Loucy (cell line): ENCODE measurements around the gene FBXO47.

Source experiments
- H2AFZ ChIP-seq: fragments of 200-600 bp; sonication (generic); 2 replicates; pipeline ENCODE4 v1.6.0; 2016; ENCODE audit warnings: antibody characterized with exemption, mild to moderate bottlenecking, low read length, moderate library complexity
- H3F3A ChIP-seq: fragments of 200-600 bp; 2 replicates; pipeline ENCODE4 v1.6.0; 2016; ENCODE audit warnings: antibody characterized with exemption, low read depth, mild to moderate bottlenecking
- H3K27me3 ChIP-seq: fragments of 200-600 bp; sonication (generic); 2 replicates; pipeline ENCODE4 v1.6.1; 2014; ENCODE audit warnings: low read length, mild to moderate bottlenecking; ENCODE audit not compliant: insufficient read depth, poor library complexity, severe bottlenecking
- H3K36me3 ChIP-seq: fragments of 200-600 bp; sonication (generic); 2 replicates; pipeline ENCODE4 v1.6.1; 2016; ENCODE audit warnings: low read length; ENCODE audit not compliant: insufficient read depth
- H3K4me1 ChIP-seq: fragments of 200-600 bp; sonication (generic); 2 replicates; pipeline ENCODE4 v1.5.1; 2014; ENCODE audit warnings: low read length, mild to moderate bottlenecking; ENCODE audit not compliant: insufficient read depth, poor library complexity, severe bottlenecking
- H3K4me2 ChIP-seq: fragments of 200-600 bp; sonication (generic); 2 replicates; pipeline ENCODE4 v1.6.0; 2014; ENCODE audit warnings: antibody characterized with exemption, low read length, low read depth, mild to moderate bottlenecking; ENCODE audit not compliant: poor library complexity, severe bottlenecking
- H3K4me3 ChIP-seq: fragments of 200-600 bp; sonication (generic); 2 replicates; pipeline ENCODE4 v1.5.1; 2014; ENCODE audit warnings: low read length, mild to moderate bottlenecking, mixed read lengths; ENCODE audit not compliant: poor library complexity, severe bottlenecking
- H3K79me2 ChIP-seq: fragments of 200-600 bp; sonication (generic); 2 replicates; pipeline ENCODE4 v1.6.1; 2014; ENCODE audit warnings: low read length; ENCODE audit not compliant: insufficient read depth
- H3K9ac ChIP-seq: fragments of 200-600 bp; sonication (generic); 2 replicates; pipeline ENCODE4 v1.6.0; 2014; ENCODE audit warnings: mild to moderate bottlenecking, low read depth, low read length, moderate library complexity; ENCODE audit not compliant: poor library complexity, severe bottlenecking
- H3K9me2 ChIP-seq: fragments of 200-600 bp; sonication (generic); replicated peaks from 2 replicates; pipeline ENCODE4 v1.6.1; 2016; ENCODE audit warnings: low read depth, low read length, mixed read lengths
- H3K9me3 ChIP-seq: fragments of 200-600 bp; sonication (generic); 2 replicates; pipeline ENCODE4 v1.6.1; 2014; ENCODE audit warnings: mild to moderate bottlenecking, antibody characterized with exemption, low read length, low read depth; ENCODE audit not compliant: insufficient read depth
- H4K20me1 ChIP-seq: fragments of 200-600 bp; sonication (generic); 2 replicates; pipeline ENCODE4 v1.6.0; 2014; ENCODE audit warnings: antibody characterized with exemption, low read length, mild to moderate bottlenecking; ENCODE audit not compliant: insufficient read depth, poor library complexity, severe bottlenecking
- EZH2phosphoT487 ChIP-seq: fragments of 200-600 bp; IDR thresholded peaks from 2 replicates; pipeline ENCODE4 v1.6.1; 2018; ENCODE audit warnings: antibody characterized with exemption, mild to moderate bottlenecking, moderate library complexity, borderline replicate concordance
- TF ChIP-seq, protein P1 (sequence below): fragments of 200-600 bp; sonication (generic); conservative IDR thresholded peaks from 2 replicates; pipeline ENCODE4 v1.5.1; 2014; ENCODE audit warnings: mild to moderate bottlenecking, antibody characterized with exemption, low read length

FBXO47 gene, protein sequence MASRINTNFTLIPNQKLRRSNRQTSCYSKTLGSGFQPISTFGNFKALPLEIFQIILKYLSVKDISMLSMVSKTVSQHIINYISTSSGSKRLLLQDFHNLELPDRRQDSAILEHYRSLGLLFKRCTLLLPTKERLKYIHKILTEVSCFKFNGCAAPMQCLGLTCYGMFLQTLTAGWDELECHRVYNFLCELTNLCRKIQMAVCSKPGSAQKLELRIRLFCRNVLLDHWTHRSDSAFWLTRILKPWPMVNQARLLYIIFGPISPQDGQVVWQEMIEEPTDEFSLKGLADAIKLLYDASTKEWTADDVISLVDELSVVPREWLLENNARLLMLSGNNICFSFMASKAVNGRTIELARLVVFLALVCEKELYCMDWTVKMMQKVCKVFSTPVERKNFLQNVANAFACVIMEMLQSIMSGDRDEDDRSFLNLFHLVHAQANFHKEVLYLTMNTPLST

DNA sequence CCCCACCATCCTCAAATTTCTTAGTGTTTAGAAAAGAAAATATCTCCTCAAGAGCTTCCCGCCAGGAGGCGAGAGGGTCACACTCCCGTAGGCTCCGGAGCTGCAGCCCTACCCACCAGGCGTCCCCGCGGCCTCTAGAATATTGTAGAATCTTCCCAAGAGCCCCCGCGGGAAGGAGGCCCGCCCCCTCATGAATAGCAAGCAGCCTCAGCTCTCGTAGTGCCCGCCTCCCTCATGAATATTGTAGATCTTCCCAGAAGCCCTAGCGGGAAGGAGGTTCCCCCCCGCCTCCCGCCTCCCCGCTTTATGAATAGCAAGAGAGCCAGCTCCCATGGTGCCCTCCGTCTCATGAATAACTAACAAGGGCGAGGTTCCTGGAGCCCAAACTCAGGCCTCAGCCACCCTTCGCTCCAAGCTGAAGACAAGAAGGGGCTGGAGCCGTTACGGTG lies at the start of gene FBXO47:
TSS of gene FBXO47 (minus strand) at position 114 of the 449 bp plus-strand sequence. CDS start 4,378 bp downstream, outside the sequence.
- Histone ChIP-seq H3K9me2 (no peaks in the 10 kb centered on the region), H4K20me1 (no peaks in the 10 kb centered on the region), H3K79me2 (no peaks in the 10 kb centered on the region), H2AFZ (no peak within 1 kb of the TSS), H3K4me2 (no peak within 1 kb of the TSS), H3K9me3 (no peaks in the 10 kb centered on the region), H3K4me3 (no peak within 1 kb of the TSS), H3K9ac (no peak within 1 kb of the TSS), H3K27me3 (no peaks in the 10 kb centered on the region), H3K36me3 (no peaks in the 10 kb centered on the region), H3K4me1 (no peaks in the 10 kb centered on the region), H3F3A (no peaks in the 10 kb centered on the region)
- TF ChIP-seq EZH2phosphoT487: no peak
- TF ChIP-seq, protein P1, sequence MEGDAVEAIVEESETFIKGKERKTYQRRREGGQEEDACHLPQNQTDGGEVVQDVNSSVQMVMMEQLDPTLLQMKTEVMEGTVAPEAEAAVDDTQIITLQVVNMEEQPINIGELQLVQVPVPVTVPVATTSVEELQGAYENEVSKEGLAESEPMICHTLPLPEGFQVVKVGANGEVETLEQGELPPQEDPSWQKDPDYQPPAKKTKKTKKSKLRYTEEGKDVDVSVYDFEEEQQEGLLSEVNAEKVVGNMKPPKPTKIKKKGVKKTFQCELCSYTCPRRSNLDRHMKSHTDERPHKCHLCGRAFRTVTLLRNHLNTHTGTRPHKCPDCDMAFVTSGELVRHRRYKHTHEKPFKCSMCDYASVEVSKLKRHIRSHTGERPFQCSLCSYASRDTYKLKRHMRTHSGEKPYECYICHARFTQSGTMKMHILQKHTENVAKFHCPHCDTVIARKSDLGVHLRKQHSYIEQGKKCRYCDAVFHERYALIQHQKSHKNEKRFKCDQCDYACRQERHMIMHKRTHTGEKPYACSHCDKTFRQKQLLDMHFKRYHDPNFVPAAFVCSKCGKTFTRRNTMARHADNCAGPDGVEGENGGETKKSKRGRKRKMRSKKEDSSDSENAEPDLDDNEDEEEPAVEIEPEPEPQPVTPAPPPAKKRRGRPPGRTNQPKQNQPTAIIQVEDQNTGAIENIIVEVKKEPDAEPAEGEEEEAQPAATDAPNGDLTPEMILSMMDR: no peak

DNA sequence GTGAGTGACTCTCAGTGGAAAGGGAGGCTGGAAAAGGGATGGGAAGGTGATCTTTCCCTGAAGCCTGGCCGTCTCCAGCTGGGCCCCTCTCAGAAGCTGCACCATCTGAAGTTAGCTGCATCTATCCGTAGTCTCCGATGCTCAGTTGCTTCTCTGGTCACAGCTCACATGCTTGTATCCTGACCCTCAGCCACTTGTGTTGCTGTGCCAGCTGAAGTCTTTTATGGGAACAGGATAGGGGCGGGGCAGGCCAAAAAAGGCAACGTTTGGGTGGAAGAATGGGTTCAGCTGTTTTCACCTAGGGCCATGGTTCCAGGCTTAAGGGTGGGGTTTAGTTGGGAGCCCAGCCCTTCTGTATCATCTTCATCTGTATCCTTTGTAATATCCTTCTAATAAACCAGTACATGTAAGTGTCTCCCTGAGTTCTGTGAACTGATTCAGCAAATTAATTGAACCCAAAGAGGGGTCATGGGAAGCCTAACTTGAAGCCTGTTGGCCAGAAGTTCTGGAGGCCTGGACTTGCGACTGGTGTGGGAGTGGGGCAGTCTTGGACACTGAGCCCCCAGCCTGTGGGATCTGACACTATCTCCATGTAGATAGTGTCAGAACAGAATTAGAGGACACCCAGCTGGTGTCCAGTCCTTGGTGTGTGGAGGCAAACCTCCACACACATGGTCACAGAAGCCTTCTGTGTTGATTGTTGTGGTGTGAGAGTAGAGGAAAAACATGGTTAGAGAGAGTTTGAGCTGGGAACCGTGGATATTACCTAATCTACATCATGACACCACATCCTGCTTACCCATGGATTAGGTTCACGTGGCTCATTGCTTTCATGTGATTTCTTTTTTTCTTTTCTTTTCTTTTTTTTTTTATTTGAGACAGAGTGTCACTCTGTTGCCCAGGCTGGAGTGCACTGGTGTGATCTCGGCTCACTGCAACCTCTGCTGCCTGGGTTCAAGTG lies 49.3 kb upstream of the FBXO47 start:
- Histone ChIP-seq H3K4me1 (peaks cover 16% of the 10 kb centered on the region), H3K9me3 (no peaks in the 10 kb centered on the region), H3K9me2 (no peaks in the 10 kb centered on the region), H4K20me1 (no peaks in the 10 kb centered on the region), H3K9ac (no peak overlapping the region), H3K4me3 (no peak overlapping the region), H2AFZ (no peak overlapping the region), H3K27me3 (no peaks in the 10 kb centered on the region), H3K4me2 (no peak overlapping the region), H3K36me3 (no peaks in the 10 kb centered on the region), H3F3A (no peaks in the 10 kb centered on the region), H3K79me2 (no peaks in the 10 kb centered on the region)
- no peak for TF ChIP-seq EZH2phosphoT487
- TF ChIP-seq, protein P1: no peak

DNA sequence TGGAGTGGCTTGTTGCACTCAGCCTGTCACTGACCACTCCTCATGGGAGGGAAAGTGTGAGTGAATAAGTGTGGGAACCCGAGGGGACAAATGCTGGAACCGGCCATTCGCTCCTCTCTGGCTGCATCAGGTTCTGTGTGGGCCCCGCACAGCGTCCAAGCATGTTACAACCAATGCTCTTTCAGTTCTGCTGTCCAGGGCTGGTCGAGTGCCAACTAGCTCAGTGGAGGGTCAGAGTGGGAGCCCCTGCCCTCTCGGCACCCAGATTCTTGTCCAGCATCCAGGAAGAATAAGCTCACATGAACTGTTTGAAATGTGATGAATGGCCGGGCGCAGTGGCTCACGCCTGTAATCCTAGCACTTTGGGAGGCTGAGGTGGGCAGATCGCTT lies 48.3 kb upstream of the FBXO47 start:
- Histone ChIP-seq H3K27me3 (no peaks in the 10 kb centered on the region), H2AFZ (no peak overlapping the region), H3F3A (no peaks in the 10 kb centered on the region), H3K9me2 (no peaks in the 10 kb centered on the region), H3K9ac (no peak overlapping the region), H3K4me3 (no peak overlapping the region), H3K36me3 (no peaks in the 10 kb centered on the region), H3K4me1 (peaks cover 16% of the 10 kb centered on the region), H4K20me1 (no peaks in the 10 kb centered on the region), H3K9me3 (no peaks in the 10 kb centered on the region), H3K79me2 (no peaks in the 10 kb centered on the region), H3K4me2 (no peak overlapping the region)
- TF ChIP-seq EZH2phosphoT487: no peak
- TF ChIP-seq, protein P1: no peak
